Stimulated activated CD4-positive, alpha-beta T cell treated with anti-CD3 and anti-CD28 coated beads, Interleukin-4, amount 100 ng/mL, for 1 hour (primary cell): ENCODE data around the gene SF3B3.
A peak's percentile ranks its signal among the peaks of the same experiment; 100 is the strongest.
"Not testable (repeated sequence)": the region's sequence is repeated elsewhere in the genome, so short reads cannot be mapped to it uniquely, and the experiment has no call there.

Source experiments
- DNase-seq: peaks from one replicate; pipeline ENCODE4 v3.0.0-alpha.2; 2020

Gene SF3B3

GRCh38 chr16:70512456-70512855 lies 11.2 kb upstream of the SF3B3 start:
- DNase-seq = no peak

GRCh38 chr16:70520612-70521297 lies 2.9 kb upstream of the SF3B3 start:
- no peak for DNase-seq

- DNase-seq = no peak
Measured at GRCh38 chr16:70522216-70523075, 1.2 kb upstream of the SF3B3 start.

- peak; percentile 90 for DNase-seq
Measured at GRCh38 chr16:70523076-70523742, 407 bp upstream of the SF3B3 start, which contains the start of gene COG4. Gene COG4, minus strand, starts transcription at chr16:70523554. Its CDS starts 11 bp downstream, at chr16:70523543.

- DNase-seq = peak; percentile 21
Measured at GRCh38 chr16:70524399-70524825, 796 bp downstream of the SF3B3 start.

- no peak for DNase-seq
Measured at GRCh38 chr16:70526403-70526802, 2.8 kb downstream of the SF3B3 start.

- DNase-seq = no peak
Measured at GRCh38 chr16:70527315-70527996, 3.8 kb downstream of the SF3B3 start.

- no peak for DNase-seq
Measured at GRCh38 chr16:70529051-70529777, 5.6 kb downstream of the SF3B3 start.

- not testable (repeated sequence) for DNase-seq
Measured at GRCh38 chr16:70529954-70530353, 6.3 kb downstream of the SF3B3 start.

- no peak for DNase-seq
Measured at GRCh38 chr16:70534971-70535370, 11.4 kb downstream of the SF3B3 start.

- DNase-seq = no peak
Measured at GRCh38 chr16:70540994-70541393, 17.4 kb downstream of the SF3B3 start.

GRCh38 chr16:70544548-70544947 lies 20.9 kb downstream of the SF3B3 start:
- DNase-seq = no peak

- no peak for DNase-seq
Measured at GRCh38 chr16:70548936-70549335, 25.3 kb downstream of the SF3B3 start.

GRCh38 chr16:70550082-70550481 lies 26.5 kb downstream of the SF3B3 start:
- no peak for DNase-seq

- no peak for DNase-seq
Measured at GRCh38 chr16:70551788-70552187, 28.2 kb downstream of the SF3B3 start.

GRCh38 chr16:70552675-70553074 lies 29.1 kb downstream of the SF3B3 start:
- DNase-seq = no peak

- no peak for DNase-seq
Measured at GRCh38 chr16:70553645-70554044, 30.0 kb downstream of the SF3B3 start.

- no peak for DNase-seq
Measured at GRCh38 chr16:70556063-70556462, 32.4 kb downstream of the SF3B3 start.

GRCh38 chr16:70561623-70562022 lies 38.0 kb downstream of the SF3B3 start:
- no peak for DNase-seq

GRCh38 chr16:70563636-70564035 lies 40.0 kb downstream of the SF3B3 start:
- DNase-seq = no peak

- no peak for DNase-seq
Measured at GRCh38 chr16:70565053-70565452, 41.4 kb downstream of the SF3B3 start.

- DNase-seq = no peak
Measured at GRCh38 chr16:70568601-70569237, 45.1 kb downstream of the SF3B3 start.
